OCI-LY1 (cell line): ENCODE results near the gene HS1BP3.

Experiments used
- H2AFZ ChIP-seq: fragments of 200-600 bp; sonication (generic), shearing (Covaris generic); 2 replicates; pipeline ENCODE4 v1.6.0; 2014; ENCODE audit warnings: antibody characterized with exemption, mild to moderate bottlenecking, low read length
- H3F3A ChIP-seq: fragments of 200-600 bp; sonication (generic), shearing (Covaris generic); 2 replicates; pipeline ENCODE4 v1.6.0; 2014; ENCODE audit warnings: mild to moderate bottlenecking, antibody characterized with exemption, low read length, moderate library complexity; ENCODE audit not compliant: insufficient read depth
- H3K27ac ChIP-seq: fragments of 200-600 bp; sonication (generic); 2 replicates; pipeline ENCODE4 v1.5.1; 2014; ENCODE audit warnings: low read length, mixed run types, mild to moderate bottlenecking, low read depth; ENCODE audit not compliant: poor library complexity, severe bottlenecking
- H3K27me3 ChIP-seq: fragments of 200-600 bp; sonication (generic); 2 replicates; pipeline ENCODE4 v1.6.0; 2014; ENCODE audit warnings: antibody characterized with exemption, mild to moderate bottlenecking, low read length, moderate library complexity; ENCODE audit not compliant: insufficient read depth
- H3K36me3 ChIP-seq: fragments of 200-600 bp; sonication (generic); 2 replicates; pipeline ENCODE4 v1.6.1; 2014; ENCODE audit warnings: mild to moderate bottlenecking, antibody characterized with exemption, low read length, moderate library complexity, mixed read lengths; ENCODE audit not compliant: insufficient read depth
- H3K4me1 ChIP-seq: fragments of 200-600 bp; sonication (generic); 2 replicates; pipeline ENCODE4 v1.5.1; 2014; ENCODE audit warnings: mild to moderate bottlenecking, low read length, moderate library complexity; ENCODE audit not compliant: insufficient read depth, severe bottlenecking
- H3K4me2 ChIP-seq: fragments of 200-600 bp; sonication (generic), shearing (Covaris generic); 2 replicates; pipeline ENCODE4 v1.6.1; 2014; ENCODE audit warnings: low read length
- H3K4me3 ChIP-seq: fragments of 200-600 bp; sonication (generic); 2 replicates; pipeline ENCODE4 v1.5.1; 2014; ENCODE audit warnings: low read length, low read depth, mild to moderate bottlenecking, mixed read lengths; ENCODE audit not compliant: poor library complexity, severe bottlenecking
- H3K79me2 ChIP-seq: fragments of 200-600 bp; shearing (Covaris generic); 2 replicates; pipeline ENCODE4 v1.6.1; 2016; ENCODE audit warnings: mixed run types, low read length, mixed read lengths; ENCODE audit not compliant: insufficient read depth
- H3K9ac ChIP-seq: fragments of 200-600 bp; sonication (generic), shearing (Covaris generic); 2 replicates; pipeline ENCODE4 v1.6.1; 2014; ENCODE audit warnings: mild to moderate bottlenecking, low read length, mixed read lengths
- H3K9me2 ChIP-seq: fragments of 200-600 bp; sonication (generic), shearing (Covaris generic); 2 replicates; pipeline ENCODE4 v1.6.1; 2014; ENCODE audit warnings: low read depth, mild to moderate bottlenecking, low read length, mixed read lengths
- H3K9me3 ChIP-seq: fragments of 200-600 bp; shearing (Covaris generic); 2 replicates; pipeline ENCODE4 v1.6.1; 2014; ENCODE audit warnings: low read length, mixed read lengths
- H4K20me1 ChIP-seq: fragments of 200-600 bp; sonication (generic), shearing (Covaris generic); 2 replicates; pipeline ENCODE4 v1.6.0; 2016; ENCODE audit warnings: mild to moderate bottlenecking, low read length; ENCODE audit not compliant: insufficient read depth
- CTCF ChIP-seq: fragments of 200-600 bp; sonication (generic), shearing (Covaris generic); IDR thresholded peaks from 2 replicates; pipeline ENCODE4 v1.5.1; 2017; ENCODE audit warnings: mild to moderate bottlenecking, antibody characterized with exemption, low read length, moderate library complexity, mixed read lengths
- EZH2 ChIP-seq: fragments of 200-600 bp; sonication (generic), shearing (Covaris generic); IDR thresholded peaks from 2 replicates; pipeline ENCODE4 v1.8.0; 2017; ENCODE audit warnings: borderline replicate concordance, mixed run types, mild to moderate bottlenecking, antibody characterized with exemption, low read length, moderate library complexity, mixed read lengths

HS1BP3 gene

GRCh38 chr2:20617081-20617575 lies 33.8 kb downstream of the HS1BP3 start:
- Histone ChIP-seq H3K27me3 (0 out of 2 replicates have a peak, but pooled peaks cover 6% of the 10 kb centered on the region), H3K4me3 (no peak overlapping the region), H3K36me3 (no peaks in the 10 kb centered on the region), H2AFZ (no peak overlapping the region), H3K9me3 (no peaks in the 10 kb centered on the region), H3K27ac (no peak overlapping the region), H3K4me1 (no peaks in the 10 kb centered on the region), H3K4me2 (no peak overlapping the region), H4K20me1 (no peaks in the 10 kb centered on the region), H3K9me2 (no peaks in the 10 kb centered on the region), H3K79me2 (no peaks in the 10 kb centered on the region), H3K9ac (no peak overlapping the region), H3F3A (no peaks in the 10 kb centered on the region)
- no peak for TF ChIP-seq EZH2
- no peak for TF ChIP-seq CTCF

GRCh38 chr2:20616341-20616871 lies 34.5 kb downstream of the HS1BP3 start:
- no peak overlapping the region for H3K4me2 ChIP-seq
- TF ChIP-seq CTCF, result no peak
- no peak for TF ChIP-seq EZH2
- H3K9me3 ChIP-seq, result no peaks in the 10 kb centered on the region

GRCh38 chr2:20615466-20616241 lies 35.2 kb downstream of the HS1BP3 start:
- Histone ChIP-seq H4K20me1 (no peaks in the 10 kb centered on the region), H3K9me2 (no peaks in the 10 kb centered on the region), H3F3A (no peaks in the 10 kb centered on the region), H3K36me3 (no peaks in the 10 kb centered on the region), H3K4me1 (no peaks in the 10 kb centered on the region), H3K79me2 (no peaks in the 10 kb centered on the region), H3K27me3 (peaks cover 6% of the 10 kb centered on the region; the same call in 1 of the 2 replicates), H3K4me3 (no peak overlapping the region), H3K9ac (no peak overlapping the region), H3K4me2 (no peak overlapping the region), H3K9me3 (no peaks in the 10 kb centered on the region), H3K27ac (no peak overlapping the region), H2AFZ (no peak overlapping the region)
- TF ChIP-seq EZH2, result no peak
- TF ChIP-seq CTCF, result no peak

More at GRCh38 chr2:20616341-20616871, 34.5 kb downstream of the HS1BP3 start:
- Histone ChIP-seq H3K4me3 (no peak overlapping the region), H3F3A (no peaks in the 10 kb centered on the region), H3K79me2 (no peaks in the 10 kb centered on the region), H3K9ac (no peak overlapping the region), H2AFZ (no peak overlapping the region), H3K27ac (no peak overlapping the region), H3K4me1 (no peaks in the 10 kb centered on the region), H3K27me3 (0 out of 2 replicates have a peak, but pooled peaks cover 6% of the 10 kb centered on the region), H3K9me2 (no peaks in the 10 kb centered on the region), H4K20me1 (no peaks in the 10 kb centered on the region), H3K36me3 (no peaks in the 10 kb centered on the region)
